HL-60/S4 (cell line): ENCODE measurements around the gene KLF6.

Source experiments
- in situ Hi-C: fragments of 300-500 bp; cut with MboI; formaldehyde crosslinking; loops from 2 replicates; pipeline ENCODE4 v1.14.3; 2022; ENCODE audit warnings: low sequenced_read_pairs

The KLF6 gene

DNA sequence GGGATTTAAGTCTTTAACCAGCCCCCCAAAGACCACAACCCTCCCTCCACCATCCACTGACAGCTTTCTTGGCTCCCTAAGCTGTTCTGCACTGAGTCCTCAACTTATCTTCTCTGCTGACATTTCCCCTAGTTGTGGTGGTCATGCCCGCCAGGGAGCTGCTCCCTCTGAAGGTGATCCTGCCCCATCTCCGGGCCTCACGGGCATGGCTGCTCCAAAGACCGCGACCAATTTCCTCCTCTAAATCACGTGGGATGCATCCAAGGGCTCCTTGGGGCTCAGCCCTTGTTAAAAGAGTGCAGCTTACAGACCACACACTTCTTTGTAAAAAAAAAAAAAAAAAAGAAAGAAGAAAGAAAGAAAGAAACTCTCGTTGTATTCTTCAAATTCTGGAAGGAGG lies 27.1 kb upstream of the KLF6 start:
- in situ Hi-C loops: no loop called here

DNA sequence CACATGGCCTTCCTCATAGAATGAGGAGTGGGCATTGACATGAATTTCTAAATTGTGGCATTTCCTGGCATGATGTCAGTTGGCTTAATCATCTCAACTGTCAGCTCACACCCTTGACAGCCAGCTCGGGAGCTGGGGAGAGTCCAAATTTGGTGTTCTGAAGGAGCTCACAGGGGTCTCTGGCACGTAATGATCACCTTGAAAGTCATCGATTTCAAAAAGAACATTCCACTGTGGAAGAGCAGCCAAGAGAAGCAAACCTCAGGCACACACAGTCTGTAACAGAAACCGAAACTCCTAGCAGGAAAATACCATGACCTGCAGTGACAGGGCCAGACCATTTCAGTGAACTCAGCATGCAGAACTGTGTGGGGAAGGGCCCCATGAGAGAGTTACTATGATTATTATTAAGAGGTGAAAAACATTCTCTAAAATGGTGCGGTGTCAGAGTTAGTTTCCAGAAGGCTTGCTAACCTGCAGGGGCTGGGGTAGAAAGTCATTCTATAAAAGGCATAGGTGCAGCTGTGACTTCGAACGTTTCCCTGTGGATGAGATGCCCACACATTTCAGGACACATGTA lies 26.4 kb upstream of the KLF6 start:
- in situ Hi-C loops: no loop called here

GRCh38 chr10:3808689-3809199 lies 23.7 kb upstream of the KLF6 start:
- in situ Hi-C loops: no loop called here

GRCh38 chr10:3807928-3808496 lies 23.0 kb upstream of the KLF6 start:
- in situ Hi-C loops: no loop called here

DNA sequence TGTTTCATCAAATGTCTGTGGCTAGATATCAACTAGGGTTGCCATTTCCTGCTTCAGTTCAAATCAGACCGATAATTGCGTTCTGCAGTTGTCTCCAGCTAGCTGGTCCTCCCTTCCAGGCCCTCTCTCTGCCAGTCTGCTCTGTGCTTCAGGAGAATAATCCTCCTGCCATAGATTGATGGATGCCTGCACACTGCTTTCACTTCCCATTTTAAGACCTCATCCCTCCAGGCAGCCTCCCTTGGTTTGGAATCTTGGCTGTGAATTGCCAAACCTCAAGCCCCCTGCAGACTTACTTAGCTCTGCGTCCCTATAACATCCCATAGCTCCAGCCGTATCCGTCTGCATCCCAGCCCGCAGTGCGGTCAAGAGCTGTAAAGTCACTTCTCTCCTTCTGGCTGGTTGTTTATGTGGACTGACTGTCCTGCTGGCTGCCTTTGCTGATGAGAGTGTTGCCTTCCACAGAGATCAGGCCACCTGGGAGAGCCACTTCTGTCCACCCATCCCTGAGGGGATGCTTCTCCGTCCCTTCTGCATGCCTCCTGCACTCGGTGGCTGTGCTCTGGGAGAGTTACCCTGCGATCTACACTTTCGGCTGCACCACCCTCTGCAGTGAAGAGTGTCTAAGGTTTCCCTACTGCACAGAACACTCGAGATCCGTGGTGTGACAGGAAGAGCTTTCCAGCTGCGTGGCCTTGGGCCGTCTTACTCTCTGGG lies 22.4 kb upstream of the KLF6 start:
- in situ Hi-C loops: no loop called here

GRCh38 chr10:3806603-3807002 lies 21.6 kb upstream of the KLF6 start:
- in situ Hi-C loops: no loop called here

- in situ Hi-C loops: no loop called here
These were observed 20.9 kb upstream of the KLF6 start for GRCh38 chr10:3805791-3806461.

GRCh38 chr10:3805201-3805790 lies 20.3 kb upstream of the KLF6 start:
- in situ Hi-C loops: no loop called here

GRCh38 chr10:3803927-3804741 lies 19.1 kb upstream of the KLF6 start:
- in situ Hi-C loops: no loop called here

DNA sequence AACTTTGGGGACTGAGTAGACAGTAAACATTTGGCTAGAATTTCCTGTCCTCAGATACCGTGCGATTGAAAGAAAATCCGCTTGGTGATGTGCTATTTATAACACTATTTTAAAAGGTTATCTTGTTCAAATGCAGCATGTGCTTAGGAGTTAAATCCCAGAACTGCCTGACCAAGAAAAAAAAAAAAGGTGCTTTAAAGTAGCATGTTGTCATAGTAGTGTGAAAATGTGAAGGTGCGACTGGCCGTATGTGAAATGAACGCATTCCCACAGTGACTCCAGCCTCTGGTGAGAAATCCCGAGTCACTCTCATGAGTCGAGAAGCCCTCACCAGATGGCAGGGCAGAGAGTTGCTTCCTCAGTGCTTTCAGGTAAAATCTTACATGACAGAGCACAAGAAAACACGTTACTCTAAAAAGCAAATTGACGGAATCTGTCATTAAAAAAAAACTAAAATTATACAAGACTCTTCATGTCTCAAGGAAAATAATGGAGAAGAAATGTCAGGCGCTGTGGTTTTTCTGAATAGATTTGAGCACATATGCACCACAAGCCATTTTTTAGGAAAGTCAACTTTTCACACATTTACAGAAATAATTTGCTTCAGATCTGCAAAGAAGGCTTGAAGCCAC lies 18.4 kb upstream of the KLF6 start:
- in situ Hi-C loops: no loop called here

GRCh38 chr10:3802526-3803265 lies 17.7 kb upstream of the KLF6 start:
- in situ Hi-C loops: no loop called here

GRCh38 chr10:3801558-3802192 lies 16.7 kb upstream of the KLF6 start:
- in situ Hi-C loops: no loop called here

- in situ Hi-C loops: no loop called here
These were observed 15.6 kb upstream of the KLF6 start for GRCh38 chr10:3800586-3800985.

DNA sequence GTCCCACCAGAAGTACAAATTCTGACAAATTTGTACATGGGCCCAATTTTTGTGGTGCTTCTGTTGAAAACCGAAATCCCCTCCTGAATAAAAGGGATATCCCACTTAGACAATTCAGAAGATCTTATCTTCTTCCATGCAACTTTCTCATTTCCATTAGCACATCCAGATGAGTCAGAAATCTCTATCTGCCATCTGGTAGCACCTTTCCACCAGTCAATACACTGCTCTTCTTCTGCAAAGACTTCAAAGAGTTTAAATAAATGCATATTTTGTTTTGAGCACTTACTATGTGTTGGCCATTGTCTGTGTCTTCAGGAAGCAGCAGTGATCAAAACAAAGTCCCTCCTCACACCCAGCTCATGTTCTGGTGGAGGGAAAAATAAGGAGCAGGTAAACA lies 12.7 kb upstream of the KLF6 start:
- in situ Hi-C loops: no loop called here

DNA sequence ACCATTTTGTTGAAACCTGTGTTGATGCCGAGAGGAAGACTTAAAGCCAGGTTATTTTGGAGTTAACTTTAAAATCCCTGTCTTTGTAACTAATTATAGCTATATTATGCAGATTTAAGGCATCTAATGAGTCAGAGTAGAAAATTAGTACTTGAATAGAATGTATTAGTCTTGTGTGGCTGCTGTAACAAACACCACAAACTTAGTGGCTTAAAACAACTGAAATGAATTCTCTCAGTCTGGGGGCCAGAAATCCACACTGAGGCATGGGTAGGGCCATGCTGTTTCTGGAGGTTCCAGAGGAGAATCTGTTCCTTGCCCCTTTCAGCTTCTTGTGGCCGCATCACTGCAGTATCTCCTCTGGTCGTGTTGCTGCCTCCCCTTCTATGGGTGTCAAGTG lies 8.5 kb upstream of the KLF6 start:
- in situ Hi-C loops: no loop called here

DNA sequence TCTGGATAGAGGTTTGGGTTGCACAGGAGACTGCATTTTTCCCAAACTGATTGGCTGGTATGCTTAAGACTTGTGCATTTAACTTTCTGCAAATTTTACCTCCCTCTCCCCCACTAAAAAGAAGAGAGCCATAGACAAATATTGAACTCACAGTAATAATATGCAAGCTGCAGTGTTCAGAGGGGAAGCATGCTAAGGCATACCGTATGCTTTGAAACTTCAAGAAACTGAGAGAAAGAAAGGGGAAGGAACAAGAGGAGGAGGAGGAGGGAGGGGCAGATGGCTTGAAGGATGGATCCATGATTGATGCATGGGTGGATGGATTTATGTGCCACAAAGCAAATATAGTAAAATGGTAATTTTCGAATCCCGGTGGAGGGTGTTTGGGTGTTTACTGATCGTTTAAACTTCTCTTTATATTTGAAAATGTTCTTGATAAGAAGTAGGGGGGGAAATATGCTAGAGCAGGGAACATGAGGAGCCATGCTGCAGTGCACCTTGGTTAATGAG lies 7.8 kb upstream of the KLF6 start:
- in situ Hi-C loops: no loop called here

GRCh38 chr10:3791974-3792633 lies 7.1 kb upstream of the KLF6 start:
- in situ Hi-C loops: no loop called here

- in situ Hi-C loops: no loop called here
These were observed 5.8 kb upstream of the KLF6 start for GRCh38 chr10:3790858-3791257.
